HepG2 (cell line): Measurements from ENCODE around the gene DDAH2. TPM values are rescaled to one million over a fixed set of nuclear protein-coding genes. Genes with fewer than 3 reads are reported as not detected.

Experiments used
- ATAC-seq: fragments of 200-7000 bp; cut with Tn5 transposase; 3 replicates; pipeline ENCODE4 v1.9.1; 2020; ENCODE audit warnings: mild to moderate bottlenecking, moderate library complexity
- BruUV-seq: library from RNA; stranded (reverse); fragments of 400-500 nt; replicated peaks from 2 replicates; lab custom pipeline; 2021; lab: Mats Ljungman, UMichigan
- CTCF ChIA-PET: fragments of 300-600 bp; formaldehyde crosslinking; extraction: SDS; loops from one replicate; lab custom pipeline; 2021; ENCODE audit warnings: low total read pairs, inconsistent platforms, low intra/inter-chr PET ratio; lab: Yijun Ruan, JAX
- POLR2A ChIA-PET: fragments of 350-600 bp; sonication (Branson Sonifier 250); formaldehyde crosslinking; loops from one replicate; lab custom pipeline; 2020; ENCODE audit warnings: antibody characterized with exemption, inconsistent platforms; lab: Yijun Ruan, JAX
- DNase-seq: peaks from one replicate; pipeline ENCODE4 v3.0.0-alpha.2; 2015; ENCODE audit warnings: low spot score
- FAIRE-seq: peaks from 3 replicates; lab custom pipeline; 2011; peaks lifted over from hg19 to GRCh38; lab: Jason Lieb, UNC
- H2AFZ ChIP-seq: one replicate; pipeline ENCODE4 v1.6.1; 2011; ENCODE audit warnings: low read length, inconsistent platforms
- H3K27ac ChIP-seq: fragments of 300-600 bp; 3 replicates; pipeline ENCODE4 v1.8.0; 2011; ENCODE audit warnings: mixed run types, mild to moderate bottlenecking, mixed read lengths, low read length, inconsistent platforms; ENCODE audit not compliant: insufficient read depth; ENCODE audit errors: extremely low read length
- H3K27me3 ChIP-seq, 2 experiments: fragments of 200-600 bp in 1 of 2; 2 replicates in 1 of 2; 3 replicates in 1 of 2; pipeline versions ENCODE4 v1.6.0 to v1.8.0; 2011; ENCODE audit warnings: low read length in 2 of 2, mild to moderate bottlenecking in 2 of 2, moderate library complexity in 2 of 2, inconsistent platforms in 1 of 2; ENCODE audit not compliant: insufficient read depth in 2 of 2, control insufficient read depth in 1 of 2
- H3K36me3 ChIP-seq, 2 experiments: fragments of 200-600 bp in 1 of 2; replicated peaks in 1 of 2; 2 replicates in 1 of 2; 3 replicates in 1 of 2; pipeline versions ENCODE4 v1.5.1 to v1.8.0; 2011; ENCODE audit warnings: low read length in 2 of 2, inconsistent platforms in 1 of 2; ENCODE audit not compliant: insufficient read depth in 2 of 2, control insufficient read depth in 1 of 2
- H3K4me1 ChIP-seq: 2 replicates; pipeline ENCODE4 v1.5.1; 2012; ENCODE audit warnings: low read length, inconsistent platforms; ENCODE audit not compliant: insufficient read depth
- H3K4me2 ChIP-seq: 2 replicates; pipeline ENCODE4 v1.6.0; 2011; ENCODE audit warnings: low read depth, low read length, inconsistent platforms
- H3K4me3 ChIP-seq, 3 experiments: fragments of 200-600 bp in 1 of 3; sonication (generic), shearing (Covaris generic) in 1 of 3; replicated peaks in 1 of 3; 2 replicates each; pipeline ENCODE4 v1.5.1; 2011 to 2016; ENCODE audit warnings: low read length in 3 of 3, inconsistent platforms in 2 of 3, low read depth in 2 of 3, mild to moderate bottlenecking in 2 of 3, control low read depth in 1 of 3, mixed read lengths in 1 of 3; ENCODE audit not compliant: insufficient read depth in 1 of 3
- H3K79me2 ChIP-seq: one replicate; pipeline ENCODE4 v1.6.1; 2011; ENCODE audit warnings: low read length, inconsistent platforms; ENCODE audit not compliant: insufficient read depth
- H3K9ac ChIP-seq: 2 replicates; pipeline ENCODE4 v1.6.0; 2011; ENCODE audit warnings: mild to moderate bottlenecking, low read depth, low read length, inconsistent platforms; ENCODE audit not compliant: insufficient read depth
- H3K9me3 ChIP-seq: 2 replicates; pipeline ENCODE4 v1.5.1; 2012; ENCODE audit warnings: mild to moderate bottlenecking, low read length
- H4K20me1 ChIP-seq: 2 replicates; pipeline ENCODE4 v1.6.0; 2011; ENCODE audit warnings: inconsistent platforms, mild to moderate bottlenecking, low read length, moderate library complexity; ENCODE audit not compliant: insufficient read depth
- ATF7-NPFF ChIP-seq: sonication (generic); formaldehyde crosslinking; IDR thresholded peaks from 2 replicates; pipeline ENCODE4 v1.8.1; 2023; ENCODE audit warnings: mild to moderate bottlenecking, low read depth, missing genetic modification reagents, moderate library complexity
- MIXL1 ChIP-seq: IDR thresholded peaks from 2 replicates; pipeline ENCODE4 v1.6.1; 2016
- MLXIP ChIP-seq: sonication (generic); formaldehyde crosslinking; IDR thresholded peaks from 2 replicates; pipeline ENCODE4 v1.9.0; 2021; ENCODE audit warnings: missing genetic modification reagents, borderline replicate concordance
- MTA3 ChIP-seq: sonication (generic); formaldehyde crosslinking; IDR thresholded peaks from 2 replicates; pipeline ENCODE4 v1.4.0; 2020; ENCODE audit warnings: missing genetic modification reagents
- SNAPC2 ChIP-seq: sonication (generic); formaldehyde crosslinking; IDR thresholded peaks from 2 replicates; pipeline ENCODE4 v1.8.1; 2022; ENCODE audit warnings: mild to moderate bottlenecking, missing genetic modification reagents
- ZKSCAN1 ChIP-seq: fragments of 150-350 bp; IDR thresholded peaks from 2 replicates; pipeline ENCODE4 v1.6.1; 2014; ENCODE audit warnings: low read length
- ZNF569 ChIP-seq: sonication (generic); formaldehyde crosslinking; IDR thresholded peaks from 2 replicates; pipeline ENCODE4 v1.5.0; 2020; ENCODE audit warnings: mild to moderate bottlenecking, missing genetic modification reagents, moderate library complexity, borderline replicate concordance
- ZNF737 ChIP-seq: sonication (generic); formaldehyde crosslinking; IDR thresholded peaks from 2 replicates; pipeline ENCODE4 v1.5.0; 2020; ENCODE audit warnings: missing genetic modification reagents, mild to moderate bottlenecking, borderline replicate concordance
- ZNF83 ChIP-seq: sonication (generic); formaldehyde crosslinking; IDR thresholded peaks from 2 replicates; pipeline ENCODE4 v1.4.0; 2020; ENCODE audit warnings: missing genetic modification reagents, mild to moderate bottlenecking, borderline replicate concordance
- WGBS: methylation state at CpG from one replicate; pipeline ENCODE4 v1.1.6; 2017; ENCODE audit warnings: low lambda C conversion rate; 5-methylcytosine and 5-hydroxymethylcytosine counted together
- in situ Hi-C: cut with HindIII; loops from 2 replicates; pipeline ENCODE4 v1.10.0; 2017; ENCODE audit warnings: low pct_unique_long_range_greater_than_20kb; ENCODE audit not compliant: extremely low pct_ligation_motif_present
- intact Hi-C: fragments of 100-400 bp; cut with micrococcal nuclease; formaldehyde crosslinking; loops from one replicate; pipeline ENCODE4 v1.10.0; 2022; ENCODE audit not compliant: unreplicated experiment
- polyA plus RNA-seq, 8 experiments: library from polyadenylated mRNA; depleted of rRNA in 3 of 8; stranded (reverse) in 7 of 8; unstranded in 1 of 8; fragments of >200 nt; fragmentation: Illumina TruSeq in 4 of 8; extraction: Trizol in 4 of 8; gene quantifications; 2 replicates each; pipeline versions ENCODE4 v1.2.1 to v1.2.3, GENCODE V29; 2011 to 2016; ENCODE audit warnings: low read depth in 4 of 8, missing spikeins in 1 of 8, mixed read lengths in 1 of 8; ENCODE audit not compliant: insufficient read depth in 1 of 8
- total RNA-seq, 5 experiments: library from RNA; depleted of rRNA; stranded (reverse); fragments of >200 nt; fragmentation: Illumina TruSeq; extraction: Trizol; gene quantifications; 2 replicates each; pipeline ENCODE4 v1.2.3, GENCODE V29; 2016; ENCODE audit warnings: low read depth in 1 of 5
- TF ChIP-seq, protein P1 (sequence below): sonication (generic); formaldehyde crosslinking; IDR thresholded peaks from 2 replicates; pipeline ENCODE4 v1.5.0; 2020; ENCODE audit warnings: mild to moderate bottlenecking, missing genetic modification reagents, borderline replicate concordance
- TF ChIP-seq, protein P2 (sequence below), 2 experiments: sonication (generic) in 1 of 2; formaldehyde crosslinking in 1 of 2; IDR thresholded peaks; 2 replicates each; pipeline versions ENCODE4 v1.4.0 to v1.6.1; 2018 to 2020; ENCODE audit warnings: missing genetic modification reagents in 2 of 2, borderline replicate concordance in 1 of 2, low read depth in 1 of 2, mild to moderate bottlenecking in 1 of 2, missing biosample characterization in 1 of 2

Gene DDAH2
- total and polyA plus RNA-seq, 2 of the 13 experiments (the other 11 are each of a cell fraction or from before 2014, with no cell fraction given) = 16.4 to 21.1 TPM

DNA sequence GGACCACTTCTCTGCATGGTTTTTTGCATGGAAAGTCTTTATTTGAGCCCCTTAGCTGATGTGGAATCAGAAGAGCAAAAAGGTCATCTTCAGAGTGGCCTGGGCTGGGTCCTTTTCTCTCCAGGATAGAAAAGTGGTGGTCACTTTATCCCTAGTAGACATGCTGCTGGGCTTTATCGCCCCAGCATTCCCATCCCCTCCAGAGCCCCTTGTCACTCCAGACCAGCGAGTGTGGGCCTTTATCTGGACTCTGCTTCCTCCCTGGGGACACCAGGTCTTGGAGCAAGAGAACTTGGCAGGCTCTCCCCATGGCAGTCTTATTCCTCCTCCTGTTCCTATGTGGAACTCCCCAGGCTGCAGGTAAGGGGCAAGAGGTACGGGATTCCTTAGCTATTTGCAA, 22.5 kb downstream of the DDAH2 start, which contains the start of gene LY6G6F:
TSS of gene LY6G6F (plus strand) at position 268 of the 400 bp plus-strand sequence. CDS start at position 309, 41 bp downstream.
- Histone ChIP-seq H3K9me3 (no peaks in the 10 kb centered on the region), H3K4me3 (no peak within 1 kb of the TSS), H4K20me1 (no peaks in the 10 kb centered on the region), H3K36me3 (no peaks in the 10 kb centered on the region; a peak in 1 of 5 replicates), H3K27ac (no peak within 1 kb of the TSS), H3K27me3 (peaks cover 3 to 25% of the 10 kb centered on the region in 2 experiments; a peak in 3 of 5 replicates), H3K9ac (no peak within 1 kb of the TSS), H3K4me2 (no peak within 1 kb of the TSS; the same call in 1 of the 2 replicates), H2AFZ (no peak within 1 kb of the TSS), H3K79me2 (peaks cover 14% of the 10 kb centered on the region), H3K4me1 (peaks cover 25% of the 10 kb centered on the region)
- DNase-seq (no peak), FAIRE-seq (no peak), ATAC-seq (no peak)
- BruUV-seq = no TSS peak
- ChIA-PET POLR2A (interaction anchor here (0.7 to 1.1 kb wide), 2 partner anchors 30 to 957 kb away, joined by 3 to 5 read pairs; partner anchors contain the start of gene CLIC1), CTCF (no interaction called here)
- intact Hi-C loops (no loop called here), in situ Hi-C loops (no loop called here)
- TF ChIP-seq ZNF569 (no peak), ZNF737 (CRISPR knock-in tag) (no peak), ZKSCAN1 (no peak), ZNF83 (CRISPR knock-in tag) (no peak)
- TF ChIP-seq, protein P1, sequence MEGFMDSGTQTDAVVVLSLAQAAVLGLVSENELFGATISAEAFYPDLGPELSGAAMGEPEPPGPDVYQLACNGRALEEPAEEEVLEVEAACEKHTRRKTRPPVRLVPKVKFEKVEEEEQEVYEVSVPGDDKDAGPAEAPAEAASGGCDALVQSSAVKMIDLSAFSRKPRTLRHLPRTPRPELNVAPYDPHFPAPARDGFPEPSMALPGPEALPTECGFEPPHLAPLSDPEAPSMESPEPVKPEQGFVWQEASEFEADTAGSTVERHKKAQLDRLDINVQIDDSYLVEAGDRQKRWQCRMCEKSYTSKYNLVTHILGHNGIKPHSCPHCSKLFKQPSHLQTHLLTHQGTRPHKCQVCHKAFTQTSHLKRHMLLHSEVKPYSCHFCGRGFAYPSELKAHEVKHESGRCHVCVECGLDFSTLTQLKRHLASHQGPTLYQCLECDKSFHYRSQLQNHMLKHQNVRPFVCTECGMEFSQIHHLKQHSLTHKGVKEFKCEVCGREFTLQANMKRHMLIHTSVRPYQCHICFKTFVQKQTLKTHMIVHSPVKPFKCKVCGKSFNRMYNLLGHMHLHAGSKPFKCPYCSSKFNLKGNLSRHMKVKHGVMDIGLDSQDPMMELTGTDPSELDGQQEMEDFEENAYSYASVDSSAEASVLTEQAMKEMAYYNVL (CRISPR knock-in tag) = no peak
- 20% methylated on average over 3 of the region's 3 CpGs for WGBS

DNA sequence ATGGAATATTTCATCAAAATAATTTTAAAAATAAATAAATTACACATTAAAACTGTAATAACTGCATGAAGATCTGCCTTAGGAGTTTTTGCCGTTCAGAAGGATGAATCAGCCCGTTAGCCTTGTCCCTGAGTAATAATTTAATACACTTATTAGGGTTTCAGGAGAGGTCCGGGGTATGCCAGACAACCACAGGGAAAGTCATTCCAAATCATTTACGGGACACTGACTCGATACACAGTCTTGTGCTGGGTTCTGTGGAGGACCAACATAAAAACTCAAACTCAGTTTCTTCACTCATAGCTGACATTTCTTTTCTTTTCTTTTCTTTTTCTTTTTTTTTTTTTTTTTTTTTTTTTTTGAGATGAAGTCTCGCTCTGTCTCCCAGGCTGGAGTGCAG, 23.2 kb downstream of the DDAH2 start:
- peaks cover 31% of the 10 kb centered on the region for H3K4me1 ChIP-seq
- POLR2A ChIA-PET = interaction anchor here (0.7 to 1.1 kb wide), 2 partner anchors 31 to 957 kb away, joined by 3 to 5 read pairs; partner anchors contain the start of gene CLIC1
- peaks cover 21% of the 10 kb centered on the region for H3K79me2 ChIP-seq
- no peak overlapping the region for H3K4me3 ChIP-seq
- BruUV-seq = no TSS peak
- TF ChIP-seq, protein P2, sequence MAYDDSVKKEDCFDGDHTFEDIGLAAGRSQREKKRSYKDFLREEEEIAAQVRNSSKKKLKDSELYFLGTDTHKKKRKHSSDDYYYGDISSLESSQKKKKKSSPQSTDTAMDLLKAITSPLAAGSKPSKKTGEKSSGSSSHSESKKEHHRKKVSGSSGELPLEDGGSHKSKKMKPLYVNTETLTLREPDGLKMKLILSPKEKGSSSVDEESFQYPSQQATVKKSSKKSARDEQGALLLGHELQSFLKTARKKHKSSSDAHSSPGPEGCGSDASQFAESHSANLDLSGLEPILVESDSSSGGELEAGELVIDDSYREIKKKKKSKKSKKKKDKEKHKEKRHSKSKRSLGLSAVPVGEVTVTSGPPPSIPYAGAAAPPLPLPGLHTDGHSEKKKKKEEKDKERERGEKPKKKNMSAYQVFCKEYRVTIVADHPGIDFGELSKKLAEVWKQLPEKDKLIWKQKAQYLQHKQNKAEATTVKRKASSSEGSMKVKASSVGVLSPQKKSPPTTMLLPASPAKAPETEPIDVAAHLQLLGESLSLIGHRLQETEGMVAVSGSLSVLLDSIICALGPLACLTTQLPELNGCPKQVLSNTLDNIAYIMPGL (CRISPR knock-in tag; IDR thresholded peaks at IDR 0.05; ENCODE audit: borderline replicate concordance in 1 of 2, low read depth in 1 of 2) = no peak
- TF ChIP-seq MLXIP (CRISPR knock-in tag) (no peak), ATF7-NPFF (no peak), MIXL1 (CRISPR knock-in tag) (no peak), MTA3 (no peak), SNAPC2 (CRISPR knock-in tag) (no peak)
- intact Hi-C loops = no loop called here
- H3K36me3 ChIP-seq = no peaks in the 10 kb centered on the region; a peak in 1 of 5 replicates
- in situ Hi-C loops = no loop called here
- 51% methylated on average over 6 of the region's 6 CpGs for WGBS
- H3K27ac ChIP-seq = no peak overlapping the region
- no peak overlapping the region for H3K4me2 ChIP-seq
- DNase-seq (no peak), ATAC-seq (no peak), FAIRE-seq (no peak)
- no peak overlapping the region for H2AFZ ChIP-seq
- no peak overlapping the region for H3K9ac ChIP-seq
- CTCF ChIA-PET = no interaction called here
- no peaks in the 10 kb centered on the region for H3K9me3 ChIP-seq
- peaks cover 3 to 18% of the 10 kb centered on the region in 2 experiments; a peak in 3 of 5 replicates for H3K27me3 ChIP-seq
- no peaks in the 10 kb centered on the region for H4K20me1 ChIP-seq
